Neural progenitor cell (in vitro differentiated cells): ENCODE data around the gene FLAD1. TPM values are rescaled to one million over a fixed set of nuclear protein-coding genes. Genes with fewer than 3 reads are reported as not detected.
A peak's percentile ranks its signal among the peaks of the same experiment; 100 is the strongest.

ENCODE experiments used
- DNase-seq: peaks from one replicate; pipeline ENCODE4 v3.0.0-alpha.2; 2016; ENCODE audit warnings: low spot score
- H2AFZ ChIP-seq: fragments of 200-600 bp; sonication (generic); replicated peaks from 2 replicates; pipeline ENCODE4 v1.6.1; 2016; ENCODE audit warnings: antibody characterized with exemption
- H3F3A ChIP-seq: fragments of 200-600 bp; sonication (generic); 2 replicates; pipeline ENCODE4 v1.6.1; 2016; ENCODE audit warnings: antibody characterized with exemption, low read depth
- H3K27ac ChIP-seq: fragments of 200-600 bp; sonication (generic); 2 replicates; pipeline ENCODE4 v1.5.1; 2016; ENCODE audit warnings: mild to moderate bottlenecking
- H3K27me3 ChIP-seq: fragments of 200-600 bp; sonication (generic); 2 replicates; pipeline ENCODE4 v1.6.1; 2016; ENCODE audit warnings: mild to moderate bottlenecking, moderate library complexity
- H3K36me3 ChIP-seq: fragments of 200-600 bp; sonication (generic); 2 replicates; pipeline ENCODE4 v1.5.1; 2016
- H3K4me1 ChIP-seq: fragments of 200-600 bp; sonication (generic); 2 replicates; pipeline ENCODE4 v1.6.1; 2016; ENCODE audit warnings: mixed run types
- H3K4me2 ChIP-seq: fragments of 200-600 bp; sonication (generic); 2 replicates; pipeline ENCODE4 v1.6.1; 2016
- H3K4me3 ChIP-seq: fragments of 200-600 bp; sonication (generic); 2 replicates; pipeline ENCODE4 v1.5.1; 2016
- H3K79me2 ChIP-seq: fragments of 200-600 bp; sonication (generic); 2 replicates; pipeline ENCODE4 v1.6.1; 2016; ENCODE audit warnings: low read depth
- H3K9ac ChIP-seq: fragments of 200-600 bp; sonication (generic); 2 replicates; pipeline ENCODE4 v1.6.1; 2016
- H3K9me3 ChIP-seq: fragments of 200-600 bp; sonication (generic); 2 replicates; pipeline ENCODE4 v1.5.1; 2016; ENCODE audit warnings: low read depth
- H4K20me1 ChIP-seq: fragments of 200-600 bp; sonication (generic); 2 replicates; pipeline ENCODE4 v1.6.1; 2016; ENCODE audit warnings: low read depth
- H3K27ac Mint-ChIP-seq: 3 replicates; pipeline ENCODE4 v1.8.0; 2021; ENCODE audit warnings: mixed read lengths
- H3K27me3 Mint-ChIP-seq: 2 replicates; pipeline ENCODE4 v1.8.0; 2022; ENCODE audit warnings: low read depth, mild to moderate bottlenecking, inconsistent platforms, moderate library complexity, mixed read lengths; ENCODE audit not compliant: insufficient read depth
- H3K36me3 Mint-ChIP-seq: 3 replicates; pipeline ENCODE4 v1.8.0; 2021; ENCODE audit warnings: mixed read lengths
- H3K4me1 Mint-ChIP-seq: 3 replicates; pipeline ENCODE4 v1.8.0; 2021; ENCODE audit warnings: mixed read lengths
- H3K4me3 Mint-ChIP-seq: 3 replicates; pipeline ENCODE4 v1.8.0; 2021; ENCODE audit warnings: mild to moderate bottlenecking, moderate library complexity, mixed read lengths
- H3K9me3 Mint-ChIP-seq: 3 replicates; pipeline ENCODE4 v1.8.0; 2020; ENCODE audit warnings: mixed read lengths
- EZH2 ChIP-seq: fragments of 200-600 bp; sonication (generic); IDR thresholded peaks from 2 replicates; pipeline ENCODE4 v1.6.1; 2017; ENCODE audit warnings: antibody characterized with exemption, mild to moderate bottlenecking, moderate library complexity
- EZH2phosphoT487 ChIP-seq: fragments of 200-600 bp; sonication (generic); IDR thresholded peaks from 2 replicates; pipeline ENCODE4 v1.6.1; 2017; ENCODE audit warnings: antibody characterized with exemption
- total RNA-seq: library from RNA; depleted of rRNA; stranded (reverse); fragments of >200 nt; gene quantifications from 2 replicates; pipeline ENCODE4 v1.2.3, GENCODE V29; 2015; ENCODE audit warnings: low replicate concordance
- TF ChIP-seq, protein P1 (sequence below): fragments of 200-600 bp; sonication (generic); IDR thresholded peaks from 2 replicates; pipeline ENCODE4 v1.5.1; 2017; ENCODE audit warnings: antibody characterized with exemption, mild to moderate bottlenecking

Gene FLAD1
- total RNA-seq, 1 donor from 2014 or later = 19.3 TPM

DNA sequence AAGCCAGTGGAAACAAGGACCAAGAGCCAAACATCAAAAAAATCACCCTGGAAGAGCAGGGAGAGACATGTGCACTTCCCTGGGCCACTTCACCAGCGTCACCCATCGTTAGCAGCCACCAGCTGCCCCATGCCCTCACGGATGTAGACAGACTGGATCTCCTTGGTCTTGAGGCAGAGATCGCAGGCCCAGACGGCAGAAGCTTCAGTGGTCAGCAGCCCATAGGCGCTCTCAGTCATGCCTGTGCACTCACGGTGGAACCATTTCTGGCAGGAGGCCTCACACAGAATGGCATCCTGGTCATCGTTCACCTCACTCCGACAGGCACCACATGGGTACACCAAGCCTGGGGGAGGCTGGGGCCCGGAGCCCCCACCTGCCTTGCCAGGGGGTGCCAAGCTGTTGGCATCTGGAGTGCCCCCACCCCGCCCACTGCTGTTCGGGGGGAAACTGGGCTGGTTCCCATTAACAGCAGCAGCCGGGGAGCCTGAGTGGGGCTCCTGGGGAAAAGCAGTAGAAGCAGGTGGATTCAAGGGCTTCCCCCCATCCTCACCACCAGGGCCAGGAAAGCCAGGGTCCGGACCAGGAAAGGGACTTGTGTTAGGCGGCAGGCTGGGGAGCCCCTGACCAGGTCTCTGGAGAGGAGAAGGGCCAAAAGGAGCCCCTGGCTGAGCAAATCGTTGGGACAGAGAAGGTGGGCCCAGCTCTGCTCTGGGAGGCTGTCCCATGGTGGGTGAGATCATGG lies 24.3 kb upstream of the FLAD1 start:
- Histone ChIP-seq H3K9me3 (no peaks in the 10 kb centered on the region), H4K20me1 (peaks cover 25% of the 10 kb centered on the region), H3K79me2 (peaks cover 61% of the 10 kb centered on the region), H3K36me3 (no peaks in the 10 kb centered on the region), H3F3A (peaks cover 73% of the 10 kb centered on the region), H3K27me3 (no peaks in the 10 kb centered on the region), H3K4me1 (peaks cover 53% of the 10 kb centered on the region), H3K9ac (no peak overlapping the region), H3K27ac (no peak overlapping the region), H3K4me2 (no peak overlapping the region), H3K4me3 (no peak overlapping the region), H2AFZ (no peak overlapping the region)
- peaks cover 8% of the 10 kb centered on the region for H3K36me3 Mint-ChIP-seq
- no peak for DNase-seq
- peaks cover 15% of the 10 kb centered on the region for H3K27me3 Mint-ChIP-seq
- H3K9me3 Mint-ChIP-seq = no peaks in the 10 kb centered on the region
- TF ChIP-seq EZH2 (no peak), EZH2phosphoT487 (no peak)
- TF ChIP-seq, protein P1, sequence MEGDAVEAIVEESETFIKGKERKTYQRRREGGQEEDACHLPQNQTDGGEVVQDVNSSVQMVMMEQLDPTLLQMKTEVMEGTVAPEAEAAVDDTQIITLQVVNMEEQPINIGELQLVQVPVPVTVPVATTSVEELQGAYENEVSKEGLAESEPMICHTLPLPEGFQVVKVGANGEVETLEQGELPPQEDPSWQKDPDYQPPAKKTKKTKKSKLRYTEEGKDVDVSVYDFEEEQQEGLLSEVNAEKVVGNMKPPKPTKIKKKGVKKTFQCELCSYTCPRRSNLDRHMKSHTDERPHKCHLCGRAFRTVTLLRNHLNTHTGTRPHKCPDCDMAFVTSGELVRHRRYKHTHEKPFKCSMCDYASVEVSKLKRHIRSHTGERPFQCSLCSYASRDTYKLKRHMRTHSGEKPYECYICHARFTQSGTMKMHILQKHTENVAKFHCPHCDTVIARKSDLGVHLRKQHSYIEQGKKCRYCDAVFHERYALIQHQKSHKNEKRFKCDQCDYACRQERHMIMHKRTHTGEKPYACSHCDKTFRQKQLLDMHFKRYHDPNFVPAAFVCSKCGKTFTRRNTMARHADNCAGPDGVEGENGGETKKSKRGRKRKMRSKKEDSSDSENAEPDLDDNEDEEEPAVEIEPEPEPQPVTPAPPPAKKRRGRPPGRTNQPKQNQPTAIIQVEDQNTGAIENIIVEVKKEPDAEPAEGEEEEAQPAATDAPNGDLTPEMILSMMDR = no peak
- H3K27ac Mint-ChIP-seq = no peak overlapping the region
- H3K4me3 Mint-ChIP-seq = peak overlapping the region; percentile 69
- peaks cover 71% of the 10 kb centered on the region for H3K4me1 Mint-ChIP-seq

DNA sequence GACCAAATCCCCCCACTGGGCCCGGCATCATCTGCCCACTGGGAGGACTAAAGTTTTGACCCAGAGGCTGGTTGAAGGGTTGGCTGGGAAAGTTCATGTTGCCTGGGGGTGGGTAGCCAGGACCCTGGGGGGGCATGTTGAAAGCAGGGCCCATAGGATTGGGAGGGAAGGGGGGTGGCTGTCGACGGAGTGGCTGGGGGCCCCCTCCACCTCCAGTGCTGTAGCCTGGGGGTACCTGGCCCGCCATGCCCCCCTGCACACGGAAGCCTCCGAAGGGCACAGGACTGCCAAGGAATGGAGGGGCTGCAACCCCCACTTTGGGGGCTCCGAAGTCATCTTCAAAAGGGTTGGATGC lies 23.7 kb upstream of the FLAD1 start:
- Histone ChIP-seq H3F3A (peaks cover 70% of the 10 kb centered on the region), H4K20me1 (peaks cover 19% of the 10 kb centered on the region), H3K36me3 (no peaks in the 10 kb centered on the region), H3K79me2 (peaks cover 55% of the 10 kb centered on the region), H3K4me2 (no peak overlapping the region), H3K9ac (no peak overlapping the region), H3K9me3 (no peaks in the 10 kb centered on the region), H3K27me3 (no peaks in the 10 kb centered on the region), H2AFZ (no peak overlapping the region), H3K27ac (no peak overlapping the region), H3K4me1 (peaks cover 47% of the 10 kb centered on the region), H3K4me3 (no peak overlapping the region)
- Mint-ChIP-seq H3K4me3 (peak overlapping the region; percentile 53), H3K27me3 (peaks cover 15% of the 10 kb centered on the region), H3K4me1 (peaks cover 68% of the 10 kb centered on the region), H3K9me3 (no peaks in the 10 kb centered on the region), H3K27ac (no peak overlapping the region), H3K36me3 (peaks cover 10% of the 10 kb centered on the region)
- DNase-seq = no peak
- TF ChIP-seq, protein P1 = no peak
- no peak for TF ChIP-seq EZH2phosphoT487
- TF ChIP-seq EZH2 = no peak

DNA sequence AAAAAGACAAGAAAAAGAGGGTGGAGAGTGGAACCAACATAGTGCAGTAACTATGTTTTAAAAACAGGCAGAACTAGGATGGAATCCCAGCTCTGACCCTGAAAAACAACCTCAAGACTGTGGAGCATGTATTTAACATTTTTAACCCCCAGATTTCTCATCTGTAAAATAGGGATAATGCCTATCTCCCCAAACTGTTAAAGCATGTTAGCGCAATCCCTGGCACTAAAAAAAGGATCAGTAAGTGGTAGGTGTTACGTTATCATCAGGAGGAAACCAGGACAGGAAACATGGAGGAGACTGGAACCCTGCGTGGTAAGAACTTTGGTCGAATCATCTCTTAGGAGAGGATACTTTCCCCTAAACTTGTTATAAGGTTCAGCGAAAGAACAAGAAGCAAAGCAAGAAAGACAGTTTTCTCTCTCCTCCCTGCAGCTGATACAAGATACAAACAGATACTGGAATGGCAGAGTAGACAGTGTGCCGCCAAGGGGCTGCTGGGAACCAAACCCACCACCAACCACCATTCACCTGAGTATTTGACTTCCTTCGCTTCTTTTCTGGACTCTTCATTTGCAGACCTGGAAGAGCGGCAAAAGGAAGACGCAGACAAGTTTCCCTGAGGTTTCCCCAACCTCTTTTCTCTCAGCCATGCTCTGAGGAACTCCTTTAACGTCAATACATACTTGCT lies 22.6 kb upstream of the FLAD1 start:
- peak overlapping the region; percentile 94 for H3K27ac Mint-ChIP-seq
- H3K4me2 ChIP-seq = peak overlapping the region; percentile 96
- H3K9me3 ChIP-seq = no peaks in the 10 kb centered on the region
- H3K79me2 ChIP-seq = peaks cover 46% of the 10 kb centered on the region
- H3K27ac ChIP-seq = no peak overlapping the region
- H3K9ac ChIP-seq = peak overlapping the region; percentile 86
- peaks cover 58% of the 10 kb centered on the region for H3F3A ChIP-seq
- peaks cover 13% of the 10 kb centered on the region for H3K36me3 Mint-ChIP-seq
- no peaks in the 10 kb centered on the region for H3K36me3 ChIP-seq
- H3K4me1 ChIP-seq = peaks cover 38% of the 10 kb centered on the region
- peaks cover 56% of the 10 kb centered on the region for H3K4me1 Mint-ChIP-seq
- H3K9me3 Mint-ChIP-seq = no peaks in the 10 kb centered on the region
- DNase-seq = no peak
- no peak overlapping the region for H2AFZ ChIP-seq
- no peaks in the 10 kb centered on the region for H3K27me3 ChIP-seq
- TF ChIP-seq EZH2 (no peak), EZH2phosphoT487 (no peak)
- TF ChIP-seq, protein P1 = no peak
- H3K27me3 Mint-ChIP-seq = peaks cover 15% of the 10 kb centered on the region
- peaks cover 10% of the 10 kb centered on the region for H4K20me1 ChIP-seq
- peak overlapping the region; percentile 86 for H3K4me3 ChIP-seq
- H3K4me3 Mint-ChIP-seq = peak overlapping the region; percentile 99
